Measurements from ENCODE around the gene PPIF.

The PPIF gene

DNA sequence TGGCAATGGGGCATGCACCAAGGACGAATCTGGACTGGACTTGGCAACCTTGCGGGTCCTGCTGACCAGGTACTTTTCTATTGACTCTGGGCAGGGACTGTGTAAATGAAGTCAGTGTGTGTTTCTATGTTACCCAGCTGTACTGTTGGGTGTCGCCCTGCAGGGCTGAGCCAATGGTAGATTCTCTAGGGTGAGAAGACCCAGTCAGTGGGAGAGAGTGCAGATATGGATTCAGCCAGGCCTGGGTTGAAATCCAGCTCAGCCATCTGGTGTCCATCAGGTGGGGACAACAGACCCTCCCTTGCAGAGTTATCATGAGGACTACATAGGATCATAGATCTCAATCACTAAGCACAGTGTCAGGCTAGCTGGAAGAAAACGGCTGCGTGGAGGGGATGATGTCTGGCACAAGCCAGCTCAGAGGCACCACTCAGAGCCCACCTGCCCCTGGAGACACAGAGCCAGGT, 4.9 kb upstream of the PPIF start:
- TF ChIP-seq, protein P1, sequence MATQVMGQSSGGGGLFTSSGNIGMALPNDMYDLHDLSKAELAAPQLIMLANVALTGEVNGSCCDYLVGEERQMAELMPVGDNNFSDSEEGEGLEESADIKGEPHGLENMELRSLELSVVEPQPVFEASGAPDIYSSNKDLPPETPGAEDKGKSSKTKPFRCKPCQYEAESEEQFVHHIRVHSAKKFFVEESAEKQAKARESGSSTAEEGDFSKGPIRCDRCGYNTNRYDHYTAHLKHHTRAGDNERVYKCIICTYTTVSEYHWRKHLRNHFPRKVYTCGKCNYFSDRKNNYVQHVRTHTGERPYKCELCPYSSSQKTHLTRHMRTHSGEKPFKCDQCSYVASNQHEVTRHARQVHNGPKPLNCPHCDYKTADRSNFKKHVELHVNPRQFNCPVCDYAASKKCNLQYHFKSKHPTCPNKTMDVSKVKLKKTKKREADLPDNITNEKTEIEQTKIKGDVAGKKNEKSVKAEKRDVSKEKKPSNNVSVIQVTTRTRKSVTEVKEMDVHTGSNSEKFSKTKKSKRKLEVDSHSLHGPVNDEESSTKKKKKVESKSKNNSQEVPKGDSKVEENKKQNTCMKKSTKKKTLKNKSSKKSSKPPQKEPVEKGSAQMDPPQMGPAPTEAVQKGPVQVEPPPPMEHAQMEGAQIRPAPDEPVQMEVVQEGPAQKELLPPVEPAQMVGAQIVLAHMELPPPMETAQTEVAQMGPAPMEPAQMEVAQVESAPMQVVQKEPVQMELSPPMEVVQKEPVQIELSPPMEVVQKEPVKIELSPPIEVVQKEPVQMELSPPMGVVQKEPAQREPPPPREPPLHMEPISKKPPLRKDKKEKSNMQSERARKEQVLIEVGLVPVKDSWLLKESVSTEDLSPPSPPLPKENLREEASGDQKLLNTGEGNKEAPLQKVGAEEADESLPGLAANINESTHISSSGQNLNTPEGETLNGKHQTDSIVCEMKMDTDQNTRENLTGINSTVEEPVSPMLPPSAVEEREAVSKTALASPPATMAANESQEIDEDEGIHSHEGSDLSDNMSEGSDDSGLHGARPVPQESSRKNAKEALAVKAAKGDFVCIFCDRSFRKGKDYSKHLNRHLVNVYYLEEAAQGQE (IDR thresholded peaks at IDR 0.05; ENCODE audit: low read depth) = no peak
- no peak for TF ChIP-seq TAF1 (IDR thresholded peaks at IDR 0.05; ENCODE audit: low read depth)
- TF ChIP-seq EGR1 (IDR thresholded peaks at IDR 0.05) = no peak
- no peak for TF ChIP-seq TEAD4 (IDR thresholded peaks at IDR 0.05)
- TF ChIP-seq, protein P2, sequence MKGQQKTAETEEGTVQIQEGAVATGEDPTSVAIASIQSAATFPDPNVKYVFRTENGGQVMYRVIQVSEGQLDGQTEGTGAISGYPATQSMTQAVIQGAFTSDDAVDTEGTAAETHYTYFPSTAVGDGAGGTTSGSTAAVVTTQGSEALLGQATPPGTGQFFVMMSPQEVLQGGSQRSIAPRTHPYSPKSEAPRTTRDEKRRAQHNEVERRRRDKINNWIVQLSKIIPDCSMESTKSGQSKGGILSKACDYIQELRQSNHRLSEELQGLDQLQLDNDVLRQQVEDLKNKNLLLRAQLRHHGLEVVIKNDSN (IDR thresholded peaks at IDR 0.05) = no peak
- TF ChIP-seq ZBTB7A (IDR thresholded peaks at IDR 0.05; ENCODE audit: low read depth) = no peak
- no peak for TF ChIP-seq CREB1 (IDR thresholded peaks at IDR 0.05; ENCODE audit: low read depth)
- no peak for TF ChIP-seq FOXM1 (IDR thresholded peaks at IDR 0.05; ENCODE audit: borderline replicate concordance, low read depth)
- TF ChIP-seq EP300 (IDR thresholded peaks at IDR 0.05; ENCODE audit: borderline replicate concordance) = no peak
- TF ChIP-seq, protein P3, sequence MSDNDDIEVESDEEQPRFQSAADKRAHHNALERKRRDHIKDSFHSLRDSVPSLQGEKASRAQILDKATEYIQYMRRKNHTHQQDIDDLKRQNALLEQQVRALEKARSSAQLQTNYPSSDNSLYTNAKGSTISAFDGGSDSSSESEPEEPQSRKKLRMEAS (IDR thresholded peaks at IDR 0.05) = no peak
- no peak for TF ChIP-seq CEBPB (IDR thresholded peaks at IDR 0.05)
- TF ChIP-seq YY1 (IDR thresholded peaks at IDR 0.05; ENCODE audit: low read depth) = no peak
- TF ChIP-seq TCF12 (IDR thresholded peaks at IDR 0.05; ENCODE audit: low read depth) = no peak
- TF ChIP-seq NFIC (IDR thresholded peaks at IDR 0.05) = no peak
- no peak for TF ChIP-seq RAD21 (IDR thresholded peaks at IDR 0.05; ENCODE audit: low read depth)

DNA sequence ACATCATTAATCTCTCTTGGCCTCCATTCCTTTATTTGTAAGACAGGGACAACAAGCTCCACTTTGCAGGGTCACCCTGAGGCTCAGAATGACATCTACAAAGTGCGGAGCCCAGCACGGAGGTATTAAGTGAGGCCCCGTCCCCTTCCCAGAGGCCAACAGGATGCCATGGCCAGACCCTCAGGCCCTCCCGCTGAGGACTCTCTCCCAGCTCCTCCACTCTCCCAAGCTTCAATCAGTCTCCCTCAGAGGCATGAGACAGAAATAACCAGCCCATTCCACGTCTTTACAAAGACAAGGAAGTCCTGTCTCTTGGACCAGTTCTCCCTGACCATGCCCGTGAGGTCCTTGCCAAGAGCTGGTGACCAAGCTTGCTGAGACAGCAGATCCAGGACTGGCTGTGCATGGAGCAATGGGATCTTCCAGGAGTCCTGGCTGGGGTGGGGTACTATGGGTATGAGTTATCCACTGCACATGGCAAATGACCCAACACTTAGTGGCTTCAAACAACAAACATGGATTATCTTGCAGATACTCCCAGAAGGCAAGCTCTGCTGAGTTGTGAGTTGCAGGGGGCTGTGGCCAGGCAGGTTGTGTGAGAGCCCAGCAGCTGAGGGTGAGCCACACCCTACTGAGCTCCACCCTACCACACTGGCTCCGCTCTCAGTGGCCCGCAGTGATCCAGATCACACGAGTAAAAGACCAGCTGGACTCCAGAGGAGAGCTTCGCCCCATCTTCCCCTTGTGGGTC, 4.3 kb upstream of the PPIF start:
- TF ChIP-seq, protein P2 (IDR thresholded peaks at IDR 0.05) = no peak
- no peak for TF ChIP-seq NFIC (IDR thresholded peaks at IDR 0.05)
- no peak for TF ChIP-seq TEAD4 (IDR thresholded peaks at IDR 0.05)
- no peak for TF ChIP-seq EGR1 (IDR thresholded peaks at IDR 0.05)
- TF ChIP-seq, protein P1 (IDR thresholded peaks at IDR 0.05; ENCODE audit: low read depth) = no peak
- TF ChIP-seq ZBTB7A (IDR thresholded peaks at IDR 0.05; ENCODE audit: low read depth) = no peak
- TF ChIP-seq TCF12 (IDR thresholded peaks at IDR 0.05; ENCODE audit: low read depth) = no peak
- TF ChIP-seq CREB1 (IDR thresholded peaks at IDR 0.05; ENCODE audit: low read depth) = no peak
- TF ChIP-seq YY1 (IDR thresholded peaks at IDR 0.05; ENCODE audit: low read depth) = no peak
- no peak for TF ChIP-seq RAD21 (IDR thresholded peaks at IDR 0.05; ENCODE audit: low read depth)

DNA sequence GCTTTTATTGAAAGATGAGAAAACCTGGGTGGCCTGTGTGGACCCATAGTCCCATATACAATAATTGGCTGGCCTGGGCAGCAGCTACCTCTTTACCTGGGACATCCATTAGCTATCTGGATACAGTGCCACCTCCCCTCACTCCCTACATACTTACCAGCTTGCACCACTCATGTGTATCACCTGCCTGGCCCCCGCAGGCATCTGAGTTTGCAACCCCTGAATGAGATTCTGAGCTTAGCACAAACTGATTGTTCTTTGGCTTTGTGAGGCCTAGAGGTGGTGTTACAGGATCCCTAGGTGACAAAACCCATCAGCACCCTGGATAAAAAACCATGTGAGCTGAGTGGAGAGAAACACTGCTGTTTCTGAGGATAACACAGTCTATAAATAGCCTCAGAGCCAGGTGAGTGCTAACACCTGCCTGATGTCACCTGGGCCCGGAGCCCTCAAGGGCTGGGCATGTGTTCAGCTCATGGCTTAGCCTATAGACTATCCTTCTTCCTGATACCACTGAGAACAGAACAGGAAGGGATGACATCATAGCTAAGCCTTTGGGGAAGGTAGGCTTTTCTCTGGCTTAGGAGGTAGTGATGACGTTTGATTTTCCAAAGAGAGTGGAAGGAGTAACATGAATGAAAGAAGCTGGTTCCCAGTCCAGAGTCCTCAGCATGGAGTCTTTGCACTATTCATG, 2.6 kb upstream of the PPIF start:
- no peak for TF ChIP-seq RAD21 (IDR thresholded peaks at IDR 0.05; ENCODE audit: low read depth)
- TF ChIP-seq, protein P1 (IDR thresholded peaks at IDR 0.05; ENCODE audit: low read depth) = no peak
- no peak for TF ChIP-seq TAF1 (IDR thresholded peaks at IDR 0.05; ENCODE audit: low read depth)
- no peak for TF ChIP-seq EP300 (IDR thresholded peaks at IDR 0.05; ENCODE audit: borderline replicate concordance)
- no peak for TF ChIP-seq CREB1 (IDR thresholded peaks at IDR 0.05; ENCODE audit: low read depth)
- no peak for TF ChIP-seq CEBPB (IDR thresholded peaks at IDR 0.05)
- TF ChIP-seq, protein P3 (IDR thresholded peaks at IDR 0.05) = no peak
- TF ChIP-seq EGR1 (IDR thresholded peaks at IDR 0.05) = no peak
- TF ChIP-seq NFIC (IDR thresholded peaks at IDR 0.05) = no peak
- TF ChIP-seq TEAD4 (IDR thresholded peaks at IDR 0.05) = no peak
- no peak for TF ChIP-seq YY1 (IDR thresholded peaks at IDR 0.05; ENCODE audit: low read depth)
- no peak for TF ChIP-seq ZBTB7A (IDR thresholded peaks at IDR 0.05; ENCODE audit: low read depth)
- TF ChIP-seq TCF12 (IDR thresholded peaks at IDR 0.05; ENCODE audit: low read depth) = no peak
- TF ChIP-seq, protein P2 (IDR thresholded peaks at IDR 0.05) = no peak
- no peak for TF ChIP-seq FOXM1 (IDR thresholded peaks at IDR 0.05; ENCODE audit: borderline replicate concordance, low read depth)
